Transverse colon (tissue), 4 donors: ENCODE data around the gene GJD4. TPM values are rescaled to one million over a fixed set of nuclear protein-coding genes. Genes with fewer than 3 reads are reported as not detected.

Experiments used
- DNase-seq: peaks from one replicate; pipeline ENCODE4 v3.0.0-alpha.2; 2019
- H3K27ac ChIP-seq, 4 donors: fragments of 200-600 bp; sonication (generic); 2 replicates each; pipeline ENCODE4 v1.5.1; 2016 to 2018; ENCODE audit warnings: inconsistent platforms in 4 of 4
- H3K27me3 ChIP-seq: fragments of 200-600 bp; sonication (generic); 2 replicates; pipeline ENCODE4 v1.5.1; 2017; ENCODE audit warnings: inconsistent platforms
- H3K36me3 ChIP-seq, 4 donors: fragments of 200-600 bp; sonication (generic); 2 replicates each; pipeline ENCODE4 v1.5.1; 2017 to 2019; ENCODE audit warnings: inconsistent platforms in 4 of 4
- H3K4me1 ChIP-seq, 4 donors: fragments of 200-600 bp; sonication (generic); 2 replicates each; pipeline ENCODE4 v1.5.1; 2017 to 2020; ENCODE audit warnings: inconsistent platforms in 4 of 4
- H3K4me3 ChIP-seq, 4 donors: fragments of 200-600 bp; sonication (generic); 1 replicate in 1 of 4; 2 replicates in 3 of 4; pipeline versions ENCODE4 v1.5.1 to v1.6.1; 2017 to 2019; ENCODE audit warnings: inconsistent platforms in 4 of 4
- H3K9me3 ChIP-seq, 2 donors: fragments of 200-600 bp; sonication (generic); 2 replicates each; pipeline ENCODE4 v1.5.1; 2017 to 2019; ENCODE audit warnings: inconsistent platforms in 2 of 2
- EP300 ChIP-seq: sonication (generic); formaldehyde crosslinking; IDR thresholded peaks from one replicate; pipeline ENCODE4 v1.6.1; 2017; ENCODE audit warnings: antibody characterized with exemption, low read depth
- POLR2A ChIP-seq: fragments of 450-650 bp; IDR thresholded peaks from one replicate; pipeline ENCODE4 v1.6.1; 2016; ENCODE audit warnings: antibody characterized with exemption, mild to moderate bottlenecking, moderate library complexity
- POLR2AphosphoS5 ChIP-seq, 3 donors: sonication (generic); formaldehyde crosslinking; IDR thresholded peaks; one replicate each; pipeline ENCODE4 v1.6.1; 2016; ENCODE audit warnings: antibody characterized with exemption in 3 of 3
- WGBS, 2 donors: methylation state at CpG; one replicate each; pipeline ENCODE4 v1.1.5; 2018; ENCODE audit warnings: low coverage in 1 of 2; 5-methylcytosine and 5-hydroxymethylcytosine counted together
- in situ Hi-C, 4 donors: fragments of 200-750 bp; cut with MboI; loops; one replicate each; pipeline versions ENCODE4 v1.15.0 to v1.15.1; 2017; ENCODE audit warnings: low sequenced_read_pairs in 3 of 4, low pct_ligation_motif_present in 1 of 4, low pct_unique_long_range_greater_than_20kb in 1 of 4
- intact Hi-C: fragments of 100-400 bp; cut with DNase I; formaldehyde crosslinking; loops from one replicate; pipeline ENCODE4 v1.15.1; 2023; ENCODE audit warnings: low total_unique reads
- total RNA-seq, 4 donors: library from RNA; depleted of rRNA; stranded (reverse); fragments of >200 nt; gene quantifications; one replicate each; pipeline ENCODE4 v1.1.0, GENCODE V29; 2016
- TF ChIP-seq, protein P1 (sequence below), 5 experiments: fragments of 200-600 bp in 3 of 5; fragments of 450-650 bp in 2 of 5; sonication (generic) in 3 of 5; IDR thresholded peaks; 1 replicate in 2 of 5; 2 replicates in 3 of 5; pipeline ENCODE4 v1.5.1; 2016 to 2017; ENCODE audit warnings: antibody characterized with exemption in 5 of 5, inconsistent platforms in 3 of 5, mild to moderate bottlenecking in 2 of 5, moderate library complexity in 1 of 5

Gene GJD4
- total RNA-seq, 4 donors from 2014 or later = not detected

DNA sequence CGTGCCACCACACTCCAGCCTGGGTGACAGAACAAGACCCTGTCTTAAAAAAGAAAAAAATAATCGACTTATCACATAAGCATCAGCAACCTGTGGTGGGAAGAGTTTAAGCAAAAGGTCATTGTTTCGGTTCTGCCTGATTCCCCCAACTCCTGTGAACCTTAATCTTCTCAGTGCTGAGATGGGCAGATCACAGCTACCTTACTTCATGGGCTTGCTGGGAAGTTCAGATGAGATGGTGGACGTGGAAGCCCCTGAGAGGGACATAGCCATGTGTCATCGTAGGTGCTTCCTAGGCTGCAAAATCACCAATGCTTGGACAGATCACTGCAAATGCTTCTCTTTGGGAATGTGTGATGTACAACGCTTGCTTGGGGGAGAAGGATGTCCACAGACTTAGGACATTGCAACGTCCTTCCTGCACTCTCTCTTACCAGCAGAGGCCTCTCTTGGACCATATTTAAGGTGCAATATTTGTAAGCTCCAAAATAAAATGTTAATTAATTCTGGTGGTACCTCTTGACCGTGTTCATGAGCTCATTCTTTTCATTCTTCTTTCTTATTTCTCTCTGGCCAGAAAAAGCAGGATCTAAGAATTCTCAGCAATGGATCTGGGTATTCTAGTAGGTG, 8.6 kb downstream of the GJD4 start:
- intact Hi-C loops = no loop called here
- in situ Hi-C loops = loop anchor here in 1 of 4 donors (25.0 kb wide), 1 partner anchor 1274 kb away; no protein-coding TSS in a partner anchor
- Histone ChIP-seq H3K9me3 (no peaks in the 10 kb centered on the region), H3K27ac (no peak overlapping the region), H3K36me3 (no peaks in the 10 kb centered on the region), H3K4me3 (no peak overlapping the region), H3K4me1 (no peaks in the 10 kb centered on the region), H3K27me3 (peaks cover 12% of the 10 kb centered on the region)
- 25 to 62% methylated on average over 2 to 8 of the region's 8 CpGs for WGBS, 2 donors
- no peak for TF ChIP-seq POLR2A
- DNase-seq = no peak

DNA sequence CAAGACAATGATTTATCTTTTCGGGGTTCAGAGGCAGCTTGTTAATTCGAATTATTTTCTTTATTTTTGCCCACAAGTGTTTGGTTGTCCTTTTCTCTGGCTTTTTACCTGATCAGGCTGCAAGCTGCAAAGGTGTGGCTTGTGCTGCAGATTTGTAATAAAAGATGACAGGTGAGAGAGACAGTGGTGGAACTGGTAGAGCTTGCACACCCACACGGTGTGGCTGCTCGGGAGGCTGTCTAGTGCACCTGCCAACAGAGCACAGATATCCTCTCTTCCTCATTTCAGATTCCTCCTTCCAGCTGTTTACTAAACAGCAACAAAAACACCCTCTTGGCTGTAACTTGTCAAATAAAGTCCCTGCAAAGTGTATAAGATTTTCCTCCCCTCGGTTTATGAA, 9.2 kb downstream of the GJD4 start:
- H3K4me3 ChIP-seq = no peak overlapping the region
- peaks cover 7% of the 10 kb centered on the region for H3K27me3 ChIP-seq
- TF ChIP-seq, protein P1, sequence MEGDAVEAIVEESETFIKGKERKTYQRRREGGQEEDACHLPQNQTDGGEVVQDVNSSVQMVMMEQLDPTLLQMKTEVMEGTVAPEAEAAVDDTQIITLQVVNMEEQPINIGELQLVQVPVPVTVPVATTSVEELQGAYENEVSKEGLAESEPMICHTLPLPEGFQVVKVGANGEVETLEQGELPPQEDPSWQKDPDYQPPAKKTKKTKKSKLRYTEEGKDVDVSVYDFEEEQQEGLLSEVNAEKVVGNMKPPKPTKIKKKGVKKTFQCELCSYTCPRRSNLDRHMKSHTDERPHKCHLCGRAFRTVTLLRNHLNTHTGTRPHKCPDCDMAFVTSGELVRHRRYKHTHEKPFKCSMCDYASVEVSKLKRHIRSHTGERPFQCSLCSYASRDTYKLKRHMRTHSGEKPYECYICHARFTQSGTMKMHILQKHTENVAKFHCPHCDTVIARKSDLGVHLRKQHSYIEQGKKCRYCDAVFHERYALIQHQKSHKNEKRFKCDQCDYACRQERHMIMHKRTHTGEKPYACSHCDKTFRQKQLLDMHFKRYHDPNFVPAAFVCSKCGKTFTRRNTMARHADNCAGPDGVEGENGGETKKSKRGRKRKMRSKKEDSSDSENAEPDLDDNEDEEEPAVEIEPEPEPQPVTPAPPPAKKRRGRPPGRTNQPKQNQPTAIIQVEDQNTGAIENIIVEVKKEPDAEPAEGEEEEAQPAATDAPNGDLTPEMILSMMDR (IDR thresholded peaks at IDR 0.05) = no peak
- TF ChIP-seq POLR2AphosphoS5 (IDR thresholded peaks at IDR 0.05) = no peak
- no peak for TF ChIP-seq POLR2A
- TF ChIP-seq EP300 = no peak
- in situ Hi-C loops (loop anchor here in 1 of 4 donors (25.0 kb wide), 1 partner anchor 1273 kb away; no protein-coding TSS in a partner anchor), intact Hi-C loops (no loop called here)
- H3K36me3 ChIP-seq = no peaks in the 10 kb centered on the region
- H3K4me1 ChIP-seq = no peaks in the 10 kb centered on the region
- H3K9me3 ChIP-seq = no peaks in the 10 kb centered on the region
- DNase-seq = no peak
- 30 to 33% methylated on average over 5 of the region's 5 CpGs for WGBS, 2 donors
- no peak overlapping the region for H3K27ac ChIP-seq

DNA sequence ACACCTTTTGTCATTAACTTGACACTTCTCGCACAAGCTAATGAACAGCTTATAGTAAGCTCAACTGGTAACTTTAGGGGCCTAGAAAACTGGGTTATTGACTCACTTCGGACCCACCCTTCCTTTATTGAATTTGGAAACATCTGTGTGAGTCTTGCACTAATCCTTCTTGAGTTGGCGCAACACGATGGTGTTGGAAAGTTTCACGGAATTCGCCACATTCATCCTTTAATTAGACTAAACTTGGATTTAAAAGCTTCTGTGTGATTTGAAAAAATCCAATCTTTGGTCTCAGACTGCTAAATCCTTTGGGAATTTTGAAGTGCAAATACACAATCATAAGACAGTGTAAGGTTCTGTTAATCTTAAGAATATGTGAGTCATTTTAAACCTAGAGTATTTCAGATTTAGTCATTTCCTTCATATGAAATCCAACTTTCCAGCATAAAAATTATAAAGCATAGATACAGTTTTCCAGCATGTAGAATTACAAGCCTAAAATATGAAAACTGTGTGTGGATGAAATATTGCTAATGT, 21.9 kb downstream of the GJD4 start:
- WGBS, 2 donors = 86 to 93% methylated on average over 5 to 6 of the region's 6 CpGs
- Histone ChIP-seq H3K36me3 (no peaks in the 10 kb centered on the region), H3K27me3 (no peaks in the 10 kb centered on the region), H3K4me1 (no peaks in the 10 kb centered on the region), H3K9me3 (no peaks in the 10 kb centered on the region), H3K4me3 (no peak overlapping the region), H3K27ac (no peak overlapping the region)
- no peak for TF ChIP-seq POLR2A
- TF ChIP-seq EP300 = no peak
- no peak for TF ChIP-seq POLR2AphosphoS5 (IDR thresholded peaks at IDR 0.05)
- TF ChIP-seq, protein P1 (IDR thresholded peaks at IDR 0.05) = no peak
- DNase-seq = no peak
- intact Hi-C loops (no loop called here), in situ Hi-C loops (loop anchor here (25.0 kb wide), 3 partner anchors 285 to 1160 kb away; no protein-coding TSS in a partner anchor)

DNA sequence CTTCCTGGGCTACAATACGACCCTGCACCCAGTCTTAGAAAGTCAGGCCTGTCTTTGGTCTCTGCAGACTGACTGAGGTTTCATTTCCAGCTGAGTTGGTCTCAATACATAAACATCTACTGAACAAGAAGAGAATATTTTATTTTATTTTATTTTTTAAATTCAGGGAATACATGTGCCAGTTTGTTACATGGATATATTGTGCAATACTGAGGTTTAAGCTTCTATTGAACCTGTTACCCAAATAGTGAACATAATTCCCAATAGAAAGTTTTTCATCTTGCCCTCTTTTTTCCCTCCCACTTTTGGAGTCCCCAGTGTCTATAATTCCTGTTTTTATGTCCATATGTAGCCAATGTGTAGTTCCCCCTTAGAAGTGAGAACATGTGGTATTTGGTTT, 26.3 kb downstream of the GJD4 start:
- WGBS, 2 donors = 90% methylated on average over 1 of the region's 1 CpG; no CpG with 5 or more reads in 1 of the 2 donors
- Histone ChIP-seq H3K27me3 (no peaks in the 10 kb centered on the region), H3K9me3 (no peaks in the 10 kb centered on the region), H3K36me3 (no peaks in the 10 kb centered on the region), H3K27ac (no peak overlapping the region), H3K4me3 (no peak overlapping the region), H3K4me1 (peaks cover 0 to 11% (median 0%) of the 10 kb centered on the region in 4 donors)
- no peak for TF ChIP-seq POLR2AphosphoS5 (IDR thresholded peaks at IDR 0.05)
- TF ChIP-seq, protein P1 (IDR thresholded peaks at IDR 0.05) = no peak
- no peak for TF ChIP-seq POLR2A
- TF ChIP-seq EP300 = no peak
- intact Hi-C loops = loop anchor here (10.0 kb wide), 1 partner anchor 1253 kb away; no protein-coding TSS in a partner anchor
- in situ Hi-C loops = loop anchor here (10.0 to 25.0 kb wide), 4 partner anchors 281 to 1156 kb away; no protein-coding TSS in a partner anchor
- no peak for DNase-seq
